C4-2B (cell line): ENCODE data around the gene DENND4A.

ENCODE experiments used
- H3K27ac ChIP-seq: fragments of 450-650 bp; 2 replicates; pipeline ENCODE4 v1.5.1; 2017
- ZFX ChIP-seq: fragments of 450-650 bp; IDR thresholded peaks from 2 replicates; pipeline ENCODE4 v1.6.1; 2017
- TF ChIP-seq, protein P1 (sequence below): fragments of 450-650 bp; conservative IDR thresholded peaks from 2 replicates; pipeline ENCODE4 v1.5.1; 2017; ENCODE audit warnings: mild to moderate bottlenecking

DENND4A gene

DNA sequence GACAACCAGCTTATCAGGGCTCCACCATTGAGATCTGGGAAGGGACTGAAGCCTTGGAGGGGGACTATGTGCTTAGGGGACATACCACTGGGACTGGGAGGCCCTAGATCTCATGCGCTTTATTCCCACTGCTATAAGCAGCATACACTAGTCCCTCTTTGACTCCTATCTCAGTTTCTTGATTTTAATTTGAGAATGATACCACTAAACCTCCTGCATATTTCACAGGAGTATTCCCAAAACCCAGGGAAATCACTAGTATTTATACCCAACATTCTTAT lies 141.1 kb downstream of the DENND4A start:
- H3K27ac ChIP-seq, result no peak overlapping the region; the same call in 1 of the 2 replicates
- no peak for TF ChIP-seq ZFX
- TF ChIP-seq, protein P1, sequence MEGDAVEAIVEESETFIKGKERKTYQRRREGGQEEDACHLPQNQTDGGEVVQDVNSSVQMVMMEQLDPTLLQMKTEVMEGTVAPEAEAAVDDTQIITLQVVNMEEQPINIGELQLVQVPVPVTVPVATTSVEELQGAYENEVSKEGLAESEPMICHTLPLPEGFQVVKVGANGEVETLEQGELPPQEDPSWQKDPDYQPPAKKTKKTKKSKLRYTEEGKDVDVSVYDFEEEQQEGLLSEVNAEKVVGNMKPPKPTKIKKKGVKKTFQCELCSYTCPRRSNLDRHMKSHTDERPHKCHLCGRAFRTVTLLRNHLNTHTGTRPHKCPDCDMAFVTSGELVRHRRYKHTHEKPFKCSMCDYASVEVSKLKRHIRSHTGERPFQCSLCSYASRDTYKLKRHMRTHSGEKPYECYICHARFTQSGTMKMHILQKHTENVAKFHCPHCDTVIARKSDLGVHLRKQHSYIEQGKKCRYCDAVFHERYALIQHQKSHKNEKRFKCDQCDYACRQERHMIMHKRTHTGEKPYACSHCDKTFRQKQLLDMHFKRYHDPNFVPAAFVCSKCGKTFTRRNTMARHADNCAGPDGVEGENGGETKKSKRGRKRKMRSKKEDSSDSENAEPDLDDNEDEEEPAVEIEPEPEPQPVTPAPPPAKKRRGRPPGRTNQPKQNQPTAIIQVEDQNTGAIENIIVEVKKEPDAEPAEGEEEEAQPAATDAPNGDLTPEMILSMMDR, result no peak

DNA sequence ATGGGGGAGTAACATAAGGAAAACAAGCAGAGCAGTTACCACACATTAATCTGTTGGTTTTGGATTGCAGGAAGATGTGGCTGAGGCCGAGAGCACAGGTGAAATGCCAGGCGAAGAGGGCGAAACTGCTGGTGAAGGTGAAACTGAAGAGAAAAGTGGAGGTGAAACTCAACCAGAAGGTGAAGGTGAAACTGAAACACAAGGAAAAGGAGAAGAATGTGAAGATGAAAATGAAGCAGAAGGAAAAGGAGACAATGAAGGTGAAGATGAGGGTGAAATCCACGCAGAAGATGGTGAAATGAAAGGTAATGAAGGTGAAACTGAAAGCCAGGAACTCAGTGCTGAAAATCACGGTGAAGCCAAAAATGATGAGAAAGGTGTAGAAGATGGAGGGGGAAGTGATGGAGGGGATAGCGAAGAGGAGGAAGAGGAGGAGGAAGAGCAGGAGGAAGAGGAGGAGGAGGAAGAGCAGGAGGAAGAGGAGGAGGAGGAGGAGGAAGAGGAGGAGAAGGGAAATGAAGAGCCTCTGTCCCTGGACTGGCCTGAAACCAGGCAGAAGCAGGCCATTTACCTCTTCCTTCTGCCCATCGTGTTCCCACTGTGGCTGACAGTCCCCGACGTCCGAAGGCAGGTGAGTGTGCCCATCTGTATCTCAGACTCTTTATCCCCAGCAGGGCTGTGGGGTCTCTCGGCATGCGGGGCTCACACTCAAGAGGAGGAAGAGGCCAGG lies 141.6 kb downstream of the DENND4A start:
- H3K27ac ChIP-seq, result no peak overlapping the region
- no peak for TF ChIP-seq ZFX
- TF ChIP-seq, protein P1, result no peak

DNA sequence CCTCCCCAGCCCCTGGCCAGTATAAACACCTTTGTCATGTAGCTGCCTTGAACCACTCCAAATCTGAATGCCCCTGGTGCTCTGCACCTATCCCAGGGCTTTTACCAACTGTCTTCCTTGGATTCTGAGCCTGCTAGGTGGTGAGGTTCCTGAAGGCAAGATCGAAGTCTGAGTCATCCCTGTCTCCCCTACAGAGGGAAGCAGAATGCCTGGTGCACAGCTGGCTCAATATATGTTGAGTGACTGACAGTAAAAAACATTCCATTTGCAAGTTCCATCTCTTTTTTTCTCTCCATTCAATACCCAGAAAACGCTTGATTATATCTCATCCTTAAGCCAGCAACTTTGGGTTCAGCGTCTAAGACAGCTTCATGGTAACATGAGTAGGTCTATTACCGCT lies 145.6 kb downstream of the DENND4A start:
- no peak for TF ChIP-seq ZFX
- TF ChIP-seq, protein P1, result no peak
- H3K27ac ChIP-seq, result no peak overlapping the region

DNA sequence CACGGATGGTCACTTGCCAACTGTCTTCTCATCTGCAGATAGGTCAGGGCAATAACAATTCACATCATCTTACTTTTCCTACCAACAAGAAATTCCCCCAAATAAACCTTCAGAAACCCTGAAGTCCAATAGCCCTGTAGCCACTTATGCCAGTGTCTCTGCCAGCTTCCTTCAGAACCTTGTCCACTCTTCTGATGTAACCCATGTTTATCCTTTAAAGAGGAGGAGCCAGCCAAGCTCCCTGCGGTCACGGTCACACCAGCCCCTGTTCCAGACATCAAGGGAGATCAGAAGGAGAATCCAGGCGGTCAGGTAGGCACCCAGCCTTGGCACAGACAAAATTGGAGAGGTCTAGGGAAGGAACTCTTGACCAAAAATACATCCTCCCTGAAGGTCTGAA lies 146.7 kb downstream of the DENND4A start:
- TF ChIP-seq, protein P1, result no peak
- TF ChIP-seq ZFX, result no peak
- H3K27ac ChIP-seq, result no peak overlapping the region

DNA sequence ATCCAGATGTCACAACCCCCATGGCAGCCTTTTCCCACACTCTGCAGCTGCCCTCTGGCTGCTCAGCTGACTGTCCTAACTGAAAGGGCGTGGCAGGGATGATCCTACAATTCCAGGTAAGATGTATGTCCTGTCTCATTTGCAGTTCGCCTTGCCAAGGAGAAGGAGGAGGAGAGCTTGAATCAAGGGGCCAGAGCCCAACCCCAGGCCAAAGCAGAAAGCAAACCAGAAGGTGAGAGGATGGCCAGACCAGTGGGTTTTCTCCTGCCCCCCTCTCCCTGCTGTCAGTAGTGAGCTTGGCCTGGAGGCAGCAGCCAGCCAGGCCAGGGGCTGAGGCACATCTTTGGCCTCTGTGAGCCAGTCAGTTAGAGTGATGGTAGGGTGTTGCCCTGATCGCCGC lies 147.8 kb downstream of the DENND4A start:
- TF ChIP-seq, protein P1, result no peak
- no peak for TF ChIP-seq ZFX
- no peak overlapping the region for H3K27ac ChIP-seq

DNA sequence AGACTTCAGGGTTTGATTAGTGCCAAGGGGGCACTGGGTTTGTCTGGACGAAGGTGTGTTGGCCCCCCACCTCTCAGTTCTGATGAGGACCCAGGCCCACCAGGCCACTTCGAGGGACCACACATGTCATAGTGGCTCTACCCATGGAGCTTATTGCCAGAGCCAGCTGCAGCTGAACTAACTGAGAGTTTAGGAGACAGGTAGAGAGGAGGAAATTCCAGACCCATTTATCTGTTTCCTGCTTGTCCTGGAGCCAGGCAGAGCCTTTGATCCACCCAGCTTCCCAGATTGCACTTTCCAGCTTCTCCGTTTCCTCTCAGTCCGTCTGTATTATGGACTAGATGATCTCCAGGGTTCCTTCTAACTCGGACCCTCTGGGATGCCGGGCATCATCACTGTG lies 149.5 kb downstream of the DENND4A start:
- TF ChIP-seq, protein P1, result no peak
- no peak for TF ChIP-seq ZFX
- no peak overlapping the region for H3K27ac ChIP-seq

DNA sequence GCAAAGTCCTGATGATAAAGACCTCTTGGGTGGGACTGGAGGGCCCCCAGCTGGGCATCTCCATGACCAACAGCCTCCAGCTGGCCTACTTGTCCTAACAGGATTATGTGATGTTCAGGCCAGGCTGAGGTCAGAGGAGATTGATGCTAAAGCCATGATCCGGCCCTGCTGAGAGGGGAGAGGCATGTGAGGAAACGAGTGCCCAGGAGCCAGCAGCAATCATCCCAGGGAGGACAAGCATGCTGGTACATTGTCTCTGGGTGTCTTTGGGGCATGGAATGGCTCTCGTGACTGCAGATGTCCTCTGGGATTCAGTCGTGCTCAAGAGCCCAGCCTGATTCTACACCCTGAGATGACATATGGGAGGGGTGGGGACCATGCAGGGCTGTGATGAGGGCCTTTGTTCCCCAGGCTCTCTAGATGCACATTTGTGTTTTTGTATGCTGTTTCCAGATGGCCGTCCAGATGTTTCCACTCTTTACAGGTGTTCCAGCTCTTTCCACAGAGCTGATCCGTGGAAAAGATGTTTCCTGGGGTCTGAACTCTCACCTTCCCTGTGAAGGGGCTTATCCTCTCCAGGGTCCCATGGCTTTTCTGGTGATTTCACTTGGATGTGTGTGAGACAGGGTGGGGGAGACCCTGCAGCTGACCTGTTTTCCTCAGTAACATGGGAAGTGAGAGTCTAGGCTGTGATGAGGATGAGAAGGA lies 150.2 kb downstream of the DENND4A start:
- TF ChIP-seq, protein P1, result no peak
- no peak for TF ChIP-seq ZFX
- no peak overlapping the region for H3K27ac ChIP-seq
